Adrenal gland (tissue), 5 donors: ENCODE results near the gene PIGN.

Source experiments
- CTCF ChIP-seq, 6 experiments: fragments of 450-650 bp in 4 of 6; fragments of 200-600 bp in 2 of 6; sonication (generic) in 1 of 6; IDR thresholded peaks; 1 replicate in 5 of 6; 2 replicates in 1 of 6; pipeline versions ENCODE4 v1.5.1 to v1.8.0; 2016 to 2021; ENCODE audit warnings: antibody characterized with exemption in 6 of 6, mild to moderate bottlenecking in 2 of 6, moderate library complexity in 1 of 6
- POLR2A ChIP-seq, 2 donors: fragments of 450-650 bp; IDR thresholded peaks; one replicate each; pipeline ENCODE4 v1.6.1; 2017; ENCODE audit warnings: antibody characterized with exemption in 2 of 2, mild to moderate bottlenecking in 2 of 2, moderate library complexity in 1 of 2
- donor health status: DM: no; HTN: no; CAD: no.

- TF ChIP-seq CTCF (IDR thresholded peaks at IDR 0.05) (no peak), POLR2A (IDR thresholded peaks at IDR 0.05) (no peak)
Measured at GRCh38 chr18:62011416-62011815, 175.4 kb downstream of the PIGN start.
